Peyer's patch (tissue), 4 donors: ENCODE results near the gene MSI2. TPM values are rescaled to one million over a fixed set of nuclear protein-coding genes. Genes with fewer than 3 reads are reported as not detected.

Experiments used
- DNase-seq, 3 donors: peaks; one replicate each; pipeline ENCODE4 v3.0.0-alpha.2; 2017 to 2019
- H3K27ac ChIP-seq, 4 donors: fragments of 200-600 bp; sonication (generic); one replicate each; pipeline ENCODE4 v1.5.1; 2016 to 2019
- H3K27me3 ChIP-seq, 2 donors: fragments of 200-600 bp; sonication (generic); one replicate each; pipeline ENCODE4 v1.5.1; 2019
- H3K36me3 ChIP-seq, 3 donors: fragments of 200-600 bp; sonication (generic); one replicate each; pipeline ENCODE4 v1.5.1; 2016 to 2019
- H3K4me1 ChIP-seq, 4 donors: fragments of 200-600 bp; sonication (generic); one replicate each; pipeline ENCODE4 v1.5.1; 2016 to 2019
- H3K4me3 ChIP-seq, 4 donors: fragments of 200-600 bp; sonication (generic); 1 replicate in 3 of 4; 2 replicates in 1 of 4; pipeline ENCODE4 v1.5.1; 2016 to 2019; ENCODE audit warnings: mild to moderate bottlenecking in 1 of 4
- H3K9me3 ChIP-seq, 4 donors: fragments of 200-600 bp; sonication (generic); one replicate each; pipeline ENCODE4 v1.5.1; 2016 to 2019; ENCODE audit warnings: mild to moderate bottlenecking in 1 of 4
- CTCF ChIP-seq, 6 experiments: fragments of 450-650 bp in 4 of 6; fragments of 200-600 bp in 2 of 6; sonication (generic) in 1 of 6; IDR thresholded peaks; one replicate each; pipeline ENCODE4 v1.5.1; 2017 to 2019; ENCODE audit warnings: antibody characterized with exemption in 6 of 6, mild to moderate bottlenecking in 3 of 6, moderate library complexity in 1 of 6
- POLR2A ChIP-seq, 2 donors: fragments of 450-650 bp; IDR thresholded peaks; one replicate each; pipeline ENCODE4 v1.5.1; 2017; ENCODE audit warnings: antibody characterized with exemption in 2 of 2, mild to moderate bottlenecking in 2 of 2, moderate library complexity in 2 of 2
- total RNA-seq, 4 donors: library from RNA; depleted of rRNA; stranded (reverse); fragments of >200 nt; gene quantifications; one replicate each; pipeline ENCODE4 v1.1.0, GENCODE V29; 2016

MSI2 gene
- total RNA-seq, 4 donors from 2014 or later: 25.9 to 39.0 (median 29.2) TPM

GRCh38 chr17:57685499-57686132 lies 429.3 kb downstream of the MSI2 start:
- no peak for DNase-seq
- H3K36me3 ChIP-seq: no peaks in the 10 kb centered on the region
- no peak overlapping the region for H3K27ac ChIP-seq
- H3K9me3 ChIP-seq: no peaks in the 10 kb centered on the region
- no peaks in the 10 kb centered on the region for H3K27me3 ChIP-seq
- no peaks in the 10 kb centered on the region for H3K4me1 ChIP-seq
- no peak for TF ChIP-seq CTCF (IDR thresholded peaks at IDR 0.05)
- no peak for TF ChIP-seq POLR2A (IDR thresholded peaks at IDR 0.05)
- H3K4me3 ChIP-seq: no peak overlapping the region

GRCh38 chr17:57687642-57688041 lies 431.3 kb downstream of the MSI2 start:
- H3K4me3 ChIP-seq: no peak overlapping the region
- H3K27me3 ChIP-seq: no peaks in the 10 kb centered on the region
- no peak for TF ChIP-seq CTCF (IDR thresholded peaks at IDR 0.05)
- no peak for TF ChIP-seq POLR2A (IDR thresholded peaks at IDR 0.05)
- no peaks in the 10 kb centered on the region for H3K9me3 ChIP-seq
- no peaks in the 10 kb centered on the region for H3K4me1 ChIP-seq
- no peak for DNase-seq
- no peaks in the 10 kb centered on the region for H3K36me3 ChIP-seq
- no peak overlapping the region for H3K27ac ChIP-seq

GRCh38 chr17:57689254-57689653 lies 432.9 kb downstream of the MSI2 start:
- Histone ChIP-seq H3K27ac (no peak overlapping the region), H3K4me3 (no peak overlapping the region), H3K27me3 (no peaks in the 10 kb centered on the region), H3K9me3 (no peaks in the 10 kb centered on the region), H3K36me3 (no peaks in the 10 kb centered on the region), H3K4me1 (no peaks in the 10 kb centered on the region)
- TF ChIP-seq CTCF (IDR thresholded peaks at IDR 0.05): no peak
- TF ChIP-seq POLR2A (IDR thresholded peaks at IDR 0.05): no peak
- DNase-seq: no peak

GRCh38 chr17:57691939-57692338 lies 435.6 kb downstream of the MSI2 start:
- no peaks in the 10 kb centered on the region for H3K36me3 ChIP-seq
- DNase-seq: no peak
- no peaks in the 10 kb centered on the region for H3K9me3 ChIP-seq
- TF ChIP-seq POLR2A (IDR thresholded peaks at IDR 0.05) (no peak), CTCF (IDR thresholded peaks at IDR 0.05) (no peak)
- H3K4me3 ChIP-seq: no peak overlapping the region
- no peaks in the 10 kb centered on the region for H3K4me1 ChIP-seq
- no peak overlapping the region for H3K27ac ChIP-seq
- no peaks in the 10 kb centered on the region for H3K27me3 ChIP-seq

- H3K9me3 ChIP-seq: no peaks in the 10 kb centered on the region
- no peak for DNase-seq
- TF ChIP-seq CTCF (IDR thresholded peaks at IDR 0.05): no peak
- TF ChIP-seq POLR2A (IDR thresholded peaks at IDR 0.05): no peak
- no peaks in the 10 kb centered on the region for H3K4me1 ChIP-seq
- H3K4me3 ChIP-seq: no peak overlapping the region
- no peaks in the 10 kb centered on the region for H3K27me3 ChIP-seq
- H3K27ac ChIP-seq: no peak overlapping the region
- H3K36me3 ChIP-seq: no peaks in the 10 kb centered on the region
These were observed 436.4 kb downstream of the MSI2 start for GRCh38 chr17:57692770-57693169.

GRCh38 chr17:57694051-57694450 lies 437.7 kb downstream of the MSI2 start:
- no peaks in the 10 kb centered on the region for H3K9me3 ChIP-seq
- no peaks in the 10 kb centered on the region for H3K27me3 ChIP-seq
- no peak overlapping the region for H3K4me3 ChIP-seq
- no peaks in the 10 kb centered on the region for H3K36me3 ChIP-seq
- no peak for DNase-seq
- no peak overlapping the region for H3K27ac ChIP-seq
- TF ChIP-seq POLR2A (IDR thresholded peaks at IDR 0.05) (no peak), CTCF (IDR thresholded peaks at IDR 0.05) (no peak)
- peaks cover 0 to 4% (median 0%) of the 10 kb centered on the region in 4 donors for H3K4me1 ChIP-seq
